HG03280 (cell line): Measurements from ENCODE around the gene BTBD10.

Experiments
- ATAC-seq: cut with Tn5 transposase; IDR thresholded peaks from one replicate; pipeline ENCODE4 v1.9.1; 2021; ENCODE audit warnings: mild to moderate bottlenecking, moderate library complexity; ENCODE audit not compliant: unreplicated experiment

The BTBD10 gene

DNA sequence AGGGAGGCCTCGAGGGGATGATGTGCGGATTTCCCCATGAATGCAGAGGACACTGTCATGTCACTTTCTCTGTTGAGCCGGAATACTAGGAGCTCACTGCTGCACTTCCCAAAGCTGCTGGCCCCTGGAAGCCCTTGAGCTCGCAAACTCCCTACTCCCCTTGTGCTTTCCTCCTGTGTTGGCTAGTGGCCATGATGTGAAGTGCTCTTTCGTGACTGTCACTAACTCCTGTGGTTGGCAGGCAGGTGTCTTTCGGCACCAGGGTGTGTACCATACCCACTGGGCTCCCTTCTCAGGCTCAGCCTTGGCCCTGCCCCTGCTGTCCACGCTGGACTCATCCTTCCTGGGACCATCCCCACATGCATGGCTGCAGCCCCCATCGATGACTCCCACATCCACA lies 86.2 kb downstream of the BTBD10 start:
- ATAC-seq, result no peak

GRCh38 chr11:13376402-13376801 lies 86.6 kb downstream of the BTBD10 start:
- ATAC-seq, result no peak

DNA sequence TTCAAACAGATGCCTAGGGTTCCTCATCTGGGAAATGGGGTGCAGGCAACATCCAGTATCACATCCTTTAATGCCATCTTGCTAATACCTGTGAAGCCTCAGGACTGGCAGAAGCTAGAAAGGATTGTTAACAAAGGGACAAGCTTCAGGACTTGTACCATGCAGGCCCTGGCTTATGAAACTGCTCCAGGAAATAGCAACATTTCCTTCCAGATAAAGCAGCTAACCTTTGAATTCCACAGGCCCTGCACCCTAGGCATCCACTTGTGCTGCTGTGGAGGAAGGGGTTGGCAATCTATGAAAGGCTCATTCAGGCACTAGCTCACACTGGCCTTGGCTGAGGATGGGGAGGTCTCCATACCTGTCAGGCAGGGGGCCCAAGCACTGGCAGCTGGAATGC lies 87.2 kb downstream of the BTBD10 start:
- ATAC-seq, result no peak

DNA sequence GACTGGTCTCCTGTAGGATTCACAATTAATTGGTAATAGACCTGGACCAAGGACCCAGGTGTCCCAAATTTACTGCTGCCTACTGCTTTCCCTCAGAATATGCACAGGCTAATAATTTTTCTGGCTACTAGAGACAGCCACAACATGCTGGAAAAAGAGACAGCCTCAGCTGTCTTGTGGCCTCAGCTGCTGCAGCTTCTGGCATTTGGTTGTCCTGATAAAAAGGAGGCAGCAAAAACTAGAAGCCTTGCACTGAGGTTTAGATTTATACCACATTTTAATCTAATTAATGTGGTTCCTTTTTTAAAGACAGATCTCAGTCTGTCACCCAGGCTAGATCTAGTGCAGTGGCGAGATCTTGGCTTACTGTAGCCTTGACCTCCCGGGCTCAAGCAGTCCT lies 89.8 kb downstream of the BTBD10 start:
- ATAC-seq, result no peak

DNA sequence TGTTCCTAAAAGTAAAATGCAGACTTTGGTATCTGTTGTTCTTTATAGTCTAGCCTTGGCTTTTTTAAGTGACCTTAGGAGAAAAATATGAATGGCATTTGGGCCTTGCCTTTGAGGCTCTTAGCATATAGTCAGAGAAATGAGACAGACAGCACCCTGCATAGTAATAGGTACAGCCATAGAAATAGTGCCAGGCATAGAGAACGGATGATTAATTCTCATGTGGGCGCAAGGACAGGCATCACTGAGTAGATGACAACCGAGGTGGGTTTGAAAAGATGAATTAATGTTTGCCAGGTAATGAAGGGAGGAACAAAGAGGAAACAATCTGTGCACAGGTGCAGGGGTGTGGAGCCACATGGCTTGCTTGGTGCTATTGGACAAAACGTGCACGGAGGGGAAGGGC lies 95.0 kb downstream of the BTBD10 start:
- ATAC-seq, result no peak

DNA sequence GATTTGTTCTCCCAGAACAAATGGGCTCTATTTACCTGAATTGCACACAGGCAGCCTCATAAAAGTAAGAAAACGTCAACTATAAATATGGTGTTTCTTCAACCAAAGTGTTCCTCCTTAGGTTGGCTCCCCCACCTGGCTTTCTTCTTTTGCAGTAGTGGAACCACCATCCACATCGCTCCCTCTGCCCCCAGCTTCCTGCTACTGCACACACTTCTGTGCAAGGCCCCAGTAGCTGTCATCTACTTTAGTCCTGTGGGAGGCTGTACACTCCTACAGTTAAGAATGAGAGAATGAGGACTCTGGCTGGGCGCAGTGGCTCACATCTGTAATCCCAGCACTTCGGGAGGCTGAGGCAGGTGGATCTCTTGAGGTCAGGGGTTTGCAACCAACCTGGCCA lies 95.9 kb downstream of the BTBD10 start:
- ATAC-seq, result no peak

GRCh38 chr11:13366266-13367026 lies 96.6 kb downstream of the BTBD10 start:
- ATAC-seq, result no peak

DNA sequence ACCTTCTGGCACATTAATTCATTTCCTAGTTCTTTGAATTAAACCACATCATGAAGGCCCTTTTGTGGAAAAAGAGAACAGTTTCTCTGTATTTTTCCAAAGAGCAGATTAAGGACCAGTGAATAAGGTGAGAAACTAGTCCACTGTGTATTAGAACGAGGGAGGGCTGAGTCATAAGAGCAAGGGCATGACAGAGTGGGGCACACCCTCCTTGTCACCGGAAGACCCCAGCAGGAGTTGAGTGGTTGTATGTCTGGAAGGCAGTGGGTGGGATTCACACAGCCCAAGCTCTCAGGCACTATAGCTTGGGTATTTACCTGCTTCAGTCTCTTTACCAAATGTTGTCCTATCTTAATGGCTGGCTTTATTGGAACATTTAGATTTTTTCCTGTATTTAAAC lies 98.6 kb downstream of the BTBD10 start:
- ATAC-seq, result no peak

DNA sequence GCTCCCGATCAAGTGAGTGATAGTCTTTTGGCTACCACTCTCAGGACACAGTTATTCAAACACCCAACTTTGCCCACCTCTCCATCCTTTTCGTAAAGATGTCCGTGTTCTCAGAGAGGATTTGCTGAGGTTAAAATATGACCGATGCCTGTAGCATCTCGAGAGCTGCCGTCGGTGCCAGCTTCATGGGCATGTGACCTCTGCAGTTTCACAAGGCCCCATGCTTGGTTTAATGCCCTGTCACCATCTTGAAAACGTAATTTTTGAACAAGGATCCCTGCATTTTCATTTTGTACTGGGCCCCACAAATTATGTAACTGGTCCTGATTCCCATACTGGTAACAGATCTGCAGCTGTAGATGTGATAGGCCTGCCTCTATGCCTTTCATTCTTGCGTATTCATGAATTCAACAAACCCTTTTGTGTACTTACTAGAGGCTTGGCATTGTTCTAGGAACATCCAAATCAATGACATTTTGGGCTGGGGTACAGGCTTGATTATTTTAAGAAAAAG lies 100.4 kb downstream of the BTBD10 start:
- no peak for ATAC-seq

- no peak for ATAC-seq
Measured at GRCh38 chr11:13358596-13359270, 104.3 kb downstream of the BTBD10 start.

- ATAC-seq, result no peak
Measured at GRCh38 chr11:13357232-13357631, 105.8 kb downstream of the BTBD10 start.

GRCh38 chr11:13355191-13355590 lies 107.8 kb downstream of the BTBD10 start:
- ATAC-seq, result no peak

DNA sequence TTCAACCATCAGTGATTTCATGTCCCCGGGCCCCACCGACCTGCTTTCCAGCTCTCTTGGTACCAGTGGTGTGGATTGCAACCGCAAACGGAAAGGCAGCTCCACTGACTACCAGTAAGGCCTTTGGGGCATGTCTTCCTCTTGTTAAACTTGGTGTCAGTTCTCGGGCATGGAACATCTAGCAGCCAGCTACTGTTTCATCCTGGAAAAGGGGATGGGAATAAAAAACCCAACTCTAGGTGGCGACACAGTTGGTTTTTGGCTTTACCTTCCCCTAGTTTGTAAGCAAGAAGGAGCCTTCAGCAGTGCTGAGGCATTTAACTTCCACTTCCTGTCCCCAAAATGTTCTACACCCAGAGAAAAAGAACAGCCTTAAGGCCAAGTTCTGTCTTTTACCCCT lies 108.7 kb downstream of the BTBD10 start:
- ATAC-seq, result no peak

GRCh38 chr11:13352711-13353110 lies 110.3 kb downstream of the BTBD10 start:
- ATAC-seq, result no peak

- ATAC-seq, result no peak
Measured at GRCh38 chr11:13349581-13349980, 113.4 kb downstream of the BTBD10 start.

- no peak for ATAC-seq
Measured at GRCh38 chr11:13349046-13349445, 114.0 kb downstream of the BTBD10 start.

DNA sequence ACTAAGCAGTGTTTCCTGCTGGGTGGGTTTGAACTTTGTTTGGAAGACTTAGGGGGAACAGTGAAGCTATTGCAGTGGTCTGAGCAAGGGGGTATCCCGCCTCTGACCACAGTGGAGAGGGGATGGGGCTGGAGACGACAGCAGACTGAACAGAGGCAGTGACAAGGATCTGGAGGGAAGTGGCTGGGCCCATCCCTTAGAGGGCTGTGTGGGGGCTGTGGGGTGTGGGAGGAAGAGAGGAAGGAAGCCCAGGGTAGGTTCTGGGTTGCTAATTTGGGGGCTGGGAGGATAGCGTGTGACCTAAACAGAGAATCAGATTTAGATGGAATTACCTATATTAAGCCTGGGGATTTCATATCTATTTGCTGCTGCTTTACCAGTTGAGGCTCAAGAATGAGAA lies 114.7 kb downstream of the BTBD10 start:
- no peak for ATAC-seq

DNA sequence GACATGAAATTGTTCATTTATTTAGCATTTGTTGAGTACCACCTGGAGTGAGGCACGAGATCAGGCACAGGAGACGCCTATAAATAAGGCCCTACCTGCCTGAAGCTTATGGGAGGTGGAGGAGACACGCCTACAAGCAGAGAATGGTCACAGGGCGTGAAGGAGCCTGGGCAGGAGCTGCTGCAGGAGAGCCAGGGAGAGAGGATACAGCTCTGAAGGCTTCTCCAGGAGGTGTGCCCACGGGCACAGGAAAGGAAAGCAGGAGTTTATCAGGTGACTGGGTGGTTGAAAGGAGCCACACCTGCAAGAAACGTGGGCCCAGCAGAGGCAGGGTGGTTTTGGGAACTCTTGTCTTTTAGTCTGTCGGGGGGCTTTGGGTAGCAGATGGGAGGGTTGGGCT lies 115.1 kb downstream of the BTBD10 start:
- ATAC-seq, result no peak

- ATAC-seq, result no peak
Measured at GRCh38 chr11:13346470-13346869, 116.6 kb downstream of the BTBD10 start.

- ATAC-seq, result no peak
Measured at GRCh38 chr11:13344818-13345217, 118.2 kb downstream of the BTBD10 start.

- ATAC-seq, result peak; percentile 49
Measured at GRCh38 chr11:13343931-13344717, 118.9 kb downstream of the BTBD10 start.

- peak; percentile 45 for ATAC-seq
Measured at GRCh38 chr11:13343067-13343466, 120.0 kb downstream of the BTBD10 start.
